Activated CD8-positive, alpha-beta memory T cell treated with anti-CD3 and anti-CD28 coated beads, Interleukin-2, amount 50 U/mL, for 4 hours (primary cell): ENCODE data around the gene IL1RAPL2.
"Not testable (repeated sequence)": the region's sequence is repeated elsewhere in the genome, so short reads cannot be mapped to it uniquely, and the experiment has no call there.

ENCODE experiments used
- DNase-seq: peaks from one replicate; pipeline ENCODE4 v3.0.0-alpha.2; 2020

Gene IL1RAPL2

GRCh38 chrX:105725228-105725627 is 1159.2 kb downstream of the IL1RAPL2 start:
- DNase-seq, result no peak

GRCh38 chrX:105738162-105738561 is 1172.2 kb downstream of the IL1RAPL2 start:
- no peak for DNase-seq

GRCh38 chrX:105744291-105744690 is 1178.3 kb downstream of the IL1RAPL2 start:
- no peak for DNase-seq

- DNase-seq, result no peak
Observed at GRCh38 chrX:105744946-105745345, 1178.9 kb downstream of the IL1RAPL2 start.

- no peak for DNase-seq
Observed at GRCh38 chrX:105745863-105746262, 1179.9 kb downstream of the IL1RAPL2 start.

- DNase-seq, result no peak
Observed at GRCh38 chrX:105752338-105752956, 1186.4 kb downstream of the IL1RAPL2 start.

- no peak for DNase-seq
Observed at GRCh38 chrX:105753411-105753810, 1187.4 kb downstream of the IL1RAPL2 start.

- no peak for DNase-seq
Observed at GRCh38 chrX:105754286-105754964, 1188.4 kb downstream of the IL1RAPL2 start.

GRCh38 chrX:105755109-105755508 is 1189.1 kb downstream of the IL1RAPL2 start:
- DNase-seq, result no peak

GRCh38 chrX:105758754-105759153 is 1192.8 kb downstream of the IL1RAPL2 start:
- DNase-seq, result no peak

- DNase-seq, result no peak
Observed at GRCh38 chrX:105759598-105759997, 1193.6 kb downstream of the IL1RAPL2 start.

- no peak for DNase-seq
Observed at GRCh38 chrX:105765691-105766090, 1199.7 kb downstream of the IL1RAPL2 start.

- DNase-seq, result no peak
Observed at GRCh38 chrX:105773801-105774200, 1207.8 kb downstream of the IL1RAPL2 start.

GRCh38 chrX:105775679-105776078 is 1209.7 kb downstream of the IL1RAPL2 start:
- DNase-seq, result no peak

- DNase-seq, result no peak
Observed at GRCh38 chrX:105781804-105782203, 1215.8 kb downstream of the IL1RAPL2 start.

GRCh38 chrX:105796877-105797276 is 1230.9 kb downstream of the IL1RAPL2 start:
- DNase-seq, result not testable (repeated sequence)

- DNase-seq, result no peak
Observed at GRCh38 chrX:105803891-105804290, 1237.9 kb downstream of the IL1RAPL2 start.

- DNase-seq, result not testable (repeated sequence)
Observed at GRCh38 chrX:105805655-105806054, 1239.7 kb downstream of the IL1RAPL2 start.

- DNase-seq, result no peak
Observed at GRCh38 chrX:105816517-105816916, 1250.5 kb downstream of the IL1RAPL2 start.
